IPS-15b (cell line): ENCODE results near the gene GRAMD2A.

Experiments
- H3K27me3 ChIP-seq: one replicate; pipeline ENCODE4 v1.6.1; 2013; ENCODE audit warnings: low read length; ENCODE audit not compliant: control insufficient read depth, insufficient read depth
- H3K36me3 ChIP-seq: one replicate; pipeline ENCODE4 v1.6.1; 2013; ENCODE audit warnings: low read length; ENCODE audit not compliant: control insufficient read depth, insufficient read depth
- H3K4me1 ChIP-seq: one replicate; pipeline ENCODE4 v1.6.1; 2013; ENCODE audit warnings: mild to moderate bottlenecking, low read length; ENCODE audit not compliant: control insufficient read depth, insufficient read depth
- H3K4me3 ChIP-seq: one replicate; pipeline ENCODE4 v1.5.1; 2013; ENCODE audit warnings: low read depth, low read length
- H3K9ac ChIP-seq: one replicate; pipeline ENCODE4 v1.6.1; 2013; ENCODE audit warnings: low read depth, mild to moderate bottlenecking, low read length
- H3K9me3 ChIP-seq: one replicate; pipeline ENCODE4 v1.6.1; 2013; ENCODE audit warnings: mild to moderate bottlenecking, low read length; ENCODE audit not compliant: control insufficient read depth, insufficient read depth

Gene GRAMD2A

GRCh38 chr15:72170691-72171090 is 26.9 kb downstream of the GRAMD2A start:
- Histone ChIP-seq H3K9ac (no peak overlapping the region), H3K4me1 (no peaks in the 10 kb centered on the region), H3K27me3 (no peaks in the 10 kb centered on the region), H3K9me3 (no peaks in the 10 kb centered on the region), H3K4me3 (no peak overlapping the region), H3K36me3 (no peaks in the 10 kb centered on the region)

- no peaks in the 10 kb centered on the region for H3K9me3 ChIP-seq
- no peaks in the 10 kb centered on the region for H3K27me3 ChIP-seq
- H3K36me3 ChIP-seq, result no peaks in the 10 kb centered on the region
- no peaks in the 10 kb centered on the region for H3K4me1 ChIP-seq
- no peak overlapping the region for H3K4me3 ChIP-seq
- no peak overlapping the region for H3K9ac ChIP-seq
Observed at GRCh38 chr15:72169921-72170611, 27.5 kb downstream of the GRAMD2A start.

- Histone ChIP-seq H3K9ac (no peak overlapping the region), H3K4me3 (no peak overlapping the region), H3K4me1 (no peaks in the 10 kb centered on the region), H3K36me3 (no peaks in the 10 kb centered on the region), H3K9me3 (no peaks in the 10 kb centered on the region), H3K27me3 (no peaks in the 10 kb centered on the region)
Observed at GRCh38 chr15:72169236-72169920, 28.2 kb downstream of the GRAMD2A start.

GRCh38 chr15:72168808-72169190 is 28.8 kb downstream of the GRAMD2A start:
- H3K36me3 ChIP-seq, result no peaks in the 10 kb centered on the region
- H3K27me3 ChIP-seq, result no peaks in the 10 kb centered on the region
- no peak overlapping the region for H3K9ac ChIP-seq
- H3K4me1 ChIP-seq, result no peaks in the 10 kb centered on the region
- no peak overlapping the region for H3K4me3 ChIP-seq
- no peaks in the 10 kb centered on the region for H3K9me3 ChIP-seq

- Histone ChIP-seq H3K27me3 (no peaks in the 10 kb centered on the region), H3K4me1 (no peaks in the 10 kb centered on the region), H3K9ac (no peak overlapping the region), H3K9me3 (no peaks in the 10 kb centered on the region), H3K36me3 (no peaks in the 10 kb centered on the region), H3K4me3 (no peak overlapping the region)
Observed at GRCh38 chr15:72168131-72168807, 29.3 kb downstream of the GRAMD2A start.

- Histone ChIP-seq H3K27me3 (no peaks in the 10 kb centered on the region), H3K36me3 (no peaks in the 10 kb centered on the region), H3K4me1 (no peaks in the 10 kb centered on the region), H3K9ac (no peak overlapping the region), H3K4me3 (no peak overlapping the region), H3K9me3 (no peaks in the 10 kb centered on the region)
Observed at GRCh38 chr15:72167445-72167844, 30.1 kb downstream of the GRAMD2A start.

- Histone ChIP-seq H3K4me1 (no peaks in the 10 kb centered on the region), H3K27me3 (no peaks in the 10 kb centered on the region), H3K36me3 (no peaks in the 10 kb centered on the region), H3K9ac (no peak overlapping the region), H3K9me3 (no peaks in the 10 kb centered on the region), H3K4me3 (no peak overlapping the region)
Observed at GRCh38 chr15:72166716-72167417, 30.7 kb downstream of the GRAMD2A start.

- Histone ChIP-seq H3K9ac (no peak overlapping the region), H3K27me3 (no peaks in the 10 kb centered on the region), H3K9me3 (no peaks in the 10 kb centered on the region), H3K36me3 (no peaks in the 10 kb centered on the region), H3K4me1 (no peaks in the 10 kb centered on the region), H3K4me3 (no peak overlapping the region)
Observed at GRCh38 chr15:72163719-72164118, 33.9 kb downstream of the GRAMD2A start.

- Histone ChIP-seq H3K36me3 (no peaks in the 10 kb centered on the region), H3K9ac (no peak overlapping the region), H3K4me1 (no peaks in the 10 kb centered on the region), H3K4me3 (no peak overlapping the region), H3K27me3 (no peaks in the 10 kb centered on the region), H3K9me3 (no peaks in the 10 kb centered on the region)
Observed at GRCh38 chr15:72162569-72162968, 35.0 kb downstream of the GRAMD2A start.

- H3K36me3 ChIP-seq, result no peaks in the 10 kb centered on the region
- no peak overlapping the region for H3K4me3 ChIP-seq
- H3K9me3 ChIP-seq, result no peaks in the 10 kb centered on the region
- H3K9ac ChIP-seq, result no peak overlapping the region
- H3K27me3 ChIP-seq, result no peaks in the 10 kb centered on the region
- H3K4me1 ChIP-seq, result no peaks in the 10 kb centered on the region
Observed at GRCh38 chr15:72161361-72162132, 36.0 kb downstream of the GRAMD2A start.

GRCh38 chr15:72160696-72161245 is 36.8 kb downstream of the GRAMD2A start:
- H3K27me3 ChIP-seq, result no peaks in the 10 kb centered on the region
- no peaks in the 10 kb centered on the region for H3K36me3 ChIP-seq
- no peaks in the 10 kb centered on the region for H3K9me3 ChIP-seq
- H3K4me1 ChIP-seq, result no peaks in the 10 kb centered on the region
- no peak overlapping the region for H3K4me3 ChIP-seq
- no peak overlapping the region for H3K9ac ChIP-seq
